GF-D8 (cell line): ENCODE results near the gene AAK1.
"Not testable (repeated sequence)": the region's sequence is repeated elsewhere in the genome, so short reads cannot be mapped to it uniquely, and the experiment has no call there.

Experiments used
- DNase-seq: peaks from one replicate; lab custom pipeline; 2025; lab: John Stamatoyannopoulos, UW

The AAK1 gene

DNA sequence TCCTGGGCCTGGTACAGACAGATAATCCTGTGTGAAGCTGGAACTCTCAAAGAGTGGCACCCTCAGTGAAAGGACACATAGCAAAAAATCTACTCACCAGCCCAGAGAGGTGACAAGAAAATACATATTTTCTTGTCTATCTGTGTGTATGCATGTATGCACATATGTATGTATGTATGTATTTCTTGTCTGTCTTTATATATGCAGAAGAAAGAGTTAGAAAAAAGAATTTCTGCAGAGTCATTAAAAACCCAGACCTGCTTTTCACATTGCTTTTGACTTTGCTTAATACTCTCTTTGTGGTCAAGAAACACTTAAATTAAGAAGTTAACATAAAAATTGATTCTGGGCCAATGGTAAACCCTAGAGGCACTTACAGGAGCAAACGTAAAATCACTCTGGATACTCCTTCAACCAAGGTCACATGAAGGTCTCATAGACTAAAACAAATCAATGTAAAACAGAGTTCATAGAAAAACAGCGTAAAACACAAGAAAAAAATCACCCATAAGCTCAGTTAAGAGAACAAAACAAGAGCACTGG lies 16.5 kb upstream of the AAK1 start:
- DNase-seq = peak; percentile 22

DNA sequence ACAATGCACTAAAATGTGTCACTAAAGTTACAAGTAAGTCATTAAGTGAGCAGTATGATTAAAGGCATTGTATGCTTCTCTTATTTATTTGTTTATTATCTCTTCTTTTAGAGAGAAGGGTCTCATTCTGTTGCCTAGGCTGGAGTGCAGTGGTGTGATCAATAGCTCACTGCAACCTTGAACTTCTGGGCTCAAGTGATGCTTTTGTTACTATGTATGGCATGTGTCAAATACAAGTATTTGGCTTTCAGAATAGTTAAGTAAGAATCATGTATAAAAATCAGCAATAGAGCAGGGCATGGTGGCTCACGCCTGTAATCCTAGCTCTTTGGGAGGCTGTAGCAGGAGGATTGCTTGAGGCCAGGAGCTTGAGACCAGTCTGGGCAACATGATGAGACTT lies 15.8 kb upstream of the AAK1 start:
- no peak for DNase-seq

DNA sequence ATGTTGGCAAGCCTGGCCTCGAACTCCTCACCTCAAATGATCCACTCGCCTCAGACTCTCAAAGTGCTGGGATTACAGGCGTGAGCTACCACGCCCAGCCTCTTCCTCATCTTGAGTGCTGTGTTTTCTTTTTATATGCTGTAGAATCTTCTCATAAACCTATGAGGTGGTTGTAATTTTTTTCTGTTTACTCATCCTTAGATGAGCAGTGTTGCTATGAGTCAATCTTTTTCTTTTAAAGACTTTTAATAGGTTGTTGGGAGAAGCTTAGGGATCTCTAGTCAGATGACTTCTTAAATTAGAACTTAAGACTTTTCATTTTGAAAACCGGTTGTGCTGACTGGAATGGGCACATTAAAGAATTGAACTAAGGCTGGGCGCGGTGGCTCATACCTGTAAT lies 8.7 kb upstream of the AAK1 start:
- DNase-seq = no peak

DNA sequence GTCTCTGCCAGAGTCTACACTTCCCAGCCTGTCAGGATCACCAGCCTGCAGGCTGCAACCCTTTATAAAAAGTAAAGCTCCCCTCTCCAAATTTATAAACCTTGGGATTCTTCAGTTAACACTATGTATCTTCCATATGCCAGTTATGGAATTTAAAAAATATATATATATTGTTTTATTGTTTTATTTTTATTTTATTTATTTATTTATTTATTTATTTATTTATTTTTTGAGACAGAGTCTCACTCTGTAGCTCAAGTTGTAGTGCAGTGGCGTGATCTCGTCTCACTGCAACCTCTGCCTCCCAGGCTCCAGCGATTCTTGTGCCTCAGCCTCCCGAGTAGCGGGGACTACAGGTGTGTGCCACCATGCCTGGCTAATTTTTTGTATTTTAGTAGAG lies 3.7 kb upstream of the AAK1 start:
- not testable (repeated sequence) for DNase-seq

DNA sequence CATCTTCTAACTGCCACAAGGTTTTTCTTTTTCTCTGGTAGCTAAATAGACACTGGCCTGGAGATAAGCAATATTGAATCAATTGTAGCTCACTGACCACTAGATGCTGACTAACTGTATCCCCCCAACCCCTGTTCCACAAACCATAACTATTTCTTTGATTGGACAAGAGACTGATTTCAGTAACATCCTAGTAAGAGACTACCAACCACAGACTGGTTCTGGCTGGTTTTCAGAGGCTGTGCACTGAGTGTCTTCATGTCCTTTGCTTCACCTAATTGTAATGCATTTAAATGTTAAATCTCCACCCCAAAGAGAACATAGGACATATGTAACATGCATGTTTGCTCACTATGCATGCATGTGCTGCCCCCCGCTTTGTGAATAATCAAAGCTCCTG lies 3.2 kb upstream of the AAK1 start:
- no peak for DNase-seq

DNA sequence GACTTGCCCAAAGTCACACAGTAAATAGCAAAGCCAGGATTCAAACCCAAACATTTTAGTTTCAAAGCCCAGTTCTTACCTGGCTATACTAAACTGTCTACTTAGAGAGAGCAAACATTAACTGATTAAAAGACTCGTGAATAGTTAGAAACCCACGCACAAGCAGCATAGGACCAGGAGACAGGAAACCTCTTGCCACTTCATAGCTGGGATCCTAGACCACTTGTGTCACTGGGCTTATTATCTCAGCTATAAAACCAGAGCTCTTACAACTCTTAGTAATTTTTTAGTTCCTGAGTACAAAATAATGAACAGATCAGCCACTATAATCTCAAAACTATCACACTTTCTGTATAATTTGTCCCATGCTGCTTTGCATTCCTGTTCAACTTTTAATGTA lies 2.4 kb upstream of the AAK1 start:
- DNase-seq = no peak

DNA sequence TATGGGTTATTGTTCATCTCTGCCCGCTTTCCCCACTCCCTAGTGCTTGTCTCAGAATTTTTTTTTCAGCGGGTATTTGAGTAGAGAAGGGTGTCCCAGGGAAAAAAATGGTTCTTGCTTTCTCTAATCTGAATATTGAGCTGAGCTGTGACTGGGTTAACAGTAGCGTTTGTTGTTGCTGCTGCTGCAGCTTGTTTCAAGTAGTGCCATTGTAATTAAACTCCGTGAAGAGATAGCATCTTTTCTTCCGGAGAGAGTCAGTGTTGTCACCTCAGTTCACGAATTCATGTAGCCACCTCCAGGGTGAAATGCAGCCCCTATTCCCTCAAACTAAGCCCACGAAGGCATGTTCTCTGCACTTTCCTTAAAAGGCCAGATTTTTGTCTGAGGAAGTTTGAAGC lies 1.5 kb upstream of the AAK1 start:
- DNase-seq = peak; percentile 67

DNA sequence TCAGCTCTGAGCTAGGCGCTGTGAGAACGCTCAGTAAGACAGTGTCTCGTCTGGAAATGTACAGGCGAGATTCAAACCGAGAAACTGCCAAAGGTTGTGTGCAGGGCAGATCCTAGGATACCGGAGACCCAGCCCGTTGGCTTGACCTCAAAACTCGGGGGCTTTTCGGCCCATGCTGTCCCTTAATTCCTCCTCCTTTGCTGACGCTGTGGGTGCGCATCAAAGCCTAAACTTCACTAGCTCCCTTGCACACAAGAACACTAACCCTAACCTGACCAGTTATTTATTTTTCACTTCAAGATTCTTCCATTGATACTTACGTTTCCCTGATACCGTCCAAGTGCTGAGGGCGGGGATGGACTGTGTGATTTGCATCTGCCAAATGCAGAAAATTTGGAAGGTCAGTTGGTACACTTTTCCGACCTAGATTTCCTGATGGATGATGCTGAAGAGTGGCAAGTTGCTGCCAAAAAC lies 1.0 kb upstream of the AAK1 start:
- no peak for DNase-seq

DNA sequence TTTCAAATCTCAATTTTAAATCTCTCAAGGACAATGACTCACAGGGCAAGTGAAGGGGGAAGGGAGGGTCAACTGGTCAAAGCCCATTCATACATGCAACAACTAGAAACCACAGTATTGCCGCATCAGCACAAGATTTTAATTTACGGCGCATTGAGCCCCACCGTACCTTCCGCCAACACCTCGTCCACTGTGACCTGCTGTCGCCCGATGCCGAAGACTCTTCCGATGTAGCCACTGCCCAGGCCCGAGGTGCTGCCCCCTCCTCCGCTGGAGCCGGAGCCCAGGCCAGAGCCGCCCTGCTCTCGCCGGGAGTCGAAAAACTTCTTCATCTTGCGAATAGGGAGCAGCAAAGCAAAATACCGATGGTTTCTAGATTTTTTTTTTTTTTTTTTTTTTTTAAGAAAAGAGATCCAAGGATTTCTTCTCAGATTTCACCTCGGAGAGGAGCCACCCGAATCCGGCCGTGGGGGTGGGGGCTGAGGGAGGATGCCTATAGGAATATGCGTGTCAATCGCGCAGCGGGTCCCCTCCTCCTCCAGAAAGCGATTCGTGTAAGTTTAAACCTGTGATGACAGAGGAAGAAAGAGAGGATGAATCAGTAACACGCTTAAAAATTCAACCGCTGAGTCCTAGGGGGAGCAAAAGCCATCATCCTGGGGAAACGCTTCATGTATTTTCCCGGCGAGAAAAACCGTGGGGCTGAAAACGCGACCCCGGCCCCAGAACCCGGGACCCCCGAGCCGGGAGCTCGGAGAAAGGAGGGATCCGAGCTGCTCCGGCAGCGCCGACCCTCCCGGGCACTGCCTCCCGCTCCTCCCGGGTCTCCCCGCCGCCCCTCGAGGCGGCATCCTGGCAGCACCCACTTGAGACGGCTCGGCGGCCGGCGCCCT lies 584 bp downstream of the AAK1 start:
- DNase-seq = peak; percentile 20

DNA sequence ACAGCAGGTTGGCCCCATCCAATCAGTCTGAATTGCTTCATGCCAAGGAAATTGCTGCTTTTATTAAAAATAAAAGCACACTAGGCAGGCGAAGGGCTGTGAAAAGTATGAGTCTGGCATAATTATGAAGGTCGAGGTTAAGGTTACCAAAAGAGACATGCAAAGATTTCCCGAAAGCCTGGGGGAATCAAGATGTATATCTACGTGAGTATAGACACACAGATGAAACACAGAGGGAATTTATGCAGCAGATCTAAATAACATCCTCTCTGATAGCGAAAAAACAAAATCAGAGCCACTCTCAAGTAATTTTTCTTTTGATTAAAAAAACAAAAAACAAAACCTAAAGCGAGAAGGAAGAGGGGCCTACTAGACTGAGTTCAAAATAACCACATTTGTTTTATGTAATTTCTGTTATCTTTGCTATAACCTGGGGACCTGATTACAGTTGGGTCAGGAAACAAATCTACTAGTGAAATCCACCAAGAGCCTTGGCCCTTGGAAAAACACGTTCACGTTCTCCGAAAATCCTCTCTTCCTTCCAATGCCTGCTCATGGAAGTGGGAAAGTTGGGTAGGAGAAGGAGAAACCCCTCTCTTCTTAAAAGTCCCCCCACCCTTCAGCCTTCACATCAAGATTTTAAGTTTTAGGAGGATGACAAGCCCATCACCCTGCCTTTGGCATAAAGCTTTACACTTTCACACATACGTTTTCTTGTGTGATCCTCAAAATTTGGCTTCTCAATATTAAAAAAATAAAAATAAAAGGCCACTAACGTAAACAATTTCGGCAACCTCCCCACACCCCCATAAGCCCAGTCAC lies 1.4 kb downstream of the AAK1 start:
- DNase-seq = no peak

DNA sequence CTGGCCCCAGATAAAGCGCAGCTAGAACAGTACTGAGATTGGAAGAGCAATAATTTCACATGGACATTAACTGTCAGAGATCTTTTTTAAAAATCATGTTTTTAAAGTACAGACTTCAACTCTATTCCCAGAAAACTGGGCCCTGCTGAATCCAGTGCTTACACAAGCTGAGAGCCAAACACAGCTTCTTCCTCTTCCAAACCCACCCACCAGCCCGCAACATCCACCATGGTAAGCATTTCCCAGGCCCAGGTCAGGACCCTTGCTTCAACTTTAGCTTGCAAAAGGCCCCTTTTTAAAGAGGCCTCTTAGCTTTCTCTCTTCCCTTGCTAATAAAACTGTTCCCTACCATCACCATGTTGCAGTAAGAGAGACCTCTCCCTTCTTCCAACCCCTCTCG lies 2.1 kb downstream of the AAK1 start:
- no peak for DNase-seq

DNA sequence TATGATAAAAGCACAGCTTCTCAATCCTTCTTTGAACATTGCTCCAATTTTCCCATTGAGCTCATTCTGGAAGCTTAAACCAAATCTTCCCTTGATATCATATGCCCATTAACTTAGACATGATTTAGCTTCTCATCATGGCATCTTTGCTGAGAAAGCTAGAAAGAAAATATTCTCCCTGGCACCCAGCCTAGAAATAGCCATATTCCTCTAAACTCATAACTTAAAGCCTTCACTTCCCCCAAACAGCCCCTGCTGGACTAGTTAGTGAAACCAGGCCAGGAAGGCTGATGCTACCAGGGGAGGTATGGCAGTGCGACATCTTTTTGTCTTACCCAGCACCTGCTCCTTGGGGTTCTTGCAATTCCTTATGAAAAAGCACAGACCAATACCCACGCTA lies 4.3 kb downstream of the AAK1 start:
- no peak for DNase-seq

DNA sequence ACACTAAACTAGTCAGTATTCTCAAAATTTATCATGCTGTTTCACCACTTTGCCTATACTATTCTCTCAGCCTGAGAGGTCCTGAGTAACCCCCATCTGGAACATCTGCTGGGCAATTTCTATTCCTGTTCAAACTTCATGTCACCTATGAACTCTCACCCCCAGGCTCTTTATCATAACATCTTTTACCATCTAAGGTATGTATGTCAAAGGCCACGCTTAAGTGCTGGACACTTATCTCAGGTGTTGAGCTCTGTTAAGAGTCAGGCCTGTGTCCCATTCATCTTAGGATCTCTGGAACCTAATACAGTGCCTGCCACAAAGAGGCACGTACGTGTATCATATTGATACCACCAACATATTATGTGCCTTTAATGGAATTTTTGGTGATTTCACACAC lies 4.9 kb downstream of the AAK1 start:
- no peak for DNase-seq

DNA sequence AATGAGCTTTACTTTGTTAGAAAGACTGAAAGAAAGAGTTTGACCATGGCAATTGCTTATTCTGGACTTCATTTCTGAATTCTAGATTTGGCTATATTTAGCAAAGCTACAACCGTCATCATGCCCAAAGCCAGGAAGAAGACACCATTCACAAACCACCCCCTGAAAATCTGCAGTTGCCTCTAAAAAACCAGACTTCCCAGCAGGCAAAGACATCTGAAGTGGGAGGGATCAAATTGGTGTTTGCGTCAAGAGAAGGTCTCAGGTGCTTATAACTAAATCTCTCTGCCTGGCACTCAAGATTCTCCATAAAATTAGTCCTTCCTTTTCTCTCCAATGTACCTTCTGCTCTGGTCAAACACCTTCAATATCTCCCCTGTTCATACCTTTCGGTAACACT lies 5.6 kb downstream of the AAK1 start:
- no peak for DNase-seq

DNA sequence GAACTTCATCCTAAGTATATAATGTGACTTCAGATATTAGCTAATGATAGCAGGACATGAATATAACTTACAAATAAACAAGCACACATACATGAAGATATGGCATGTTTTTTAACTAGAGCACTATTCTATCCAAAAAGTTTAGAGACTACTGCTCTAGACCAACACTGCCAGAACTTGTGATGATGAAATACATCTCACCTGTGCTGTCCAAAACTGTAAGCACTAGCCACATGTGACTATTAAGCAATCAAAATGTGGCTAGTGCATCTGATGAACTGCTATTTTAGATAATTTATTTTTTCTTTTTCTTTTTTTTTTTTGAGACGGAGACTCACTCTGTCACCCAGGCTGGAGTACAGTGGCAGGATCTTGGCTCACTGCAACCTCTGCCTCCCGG lies 7.1 kb downstream of the AAK1 start:
- DNase-seq = no peak

DNA sequence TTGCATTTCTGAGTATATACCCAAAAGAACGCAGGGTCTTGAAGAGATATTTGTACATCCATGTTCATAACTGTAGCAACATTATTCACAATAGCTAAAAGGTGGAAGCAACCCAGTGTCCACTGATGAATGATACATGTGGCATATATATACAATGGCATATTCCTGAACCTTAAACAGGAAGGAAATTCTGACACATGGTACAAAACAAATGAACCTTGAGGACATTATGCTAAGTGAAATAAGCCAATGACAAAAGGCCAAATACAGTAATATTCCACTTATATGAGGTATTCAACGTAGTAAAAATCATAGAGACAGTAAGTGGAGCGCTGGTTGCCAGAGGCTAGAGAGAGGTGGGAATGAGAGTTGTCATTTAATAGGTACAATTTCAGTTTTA lies 8.1 kb downstream of the AAK1 start:
- DNase-seq = no peak

DNA sequence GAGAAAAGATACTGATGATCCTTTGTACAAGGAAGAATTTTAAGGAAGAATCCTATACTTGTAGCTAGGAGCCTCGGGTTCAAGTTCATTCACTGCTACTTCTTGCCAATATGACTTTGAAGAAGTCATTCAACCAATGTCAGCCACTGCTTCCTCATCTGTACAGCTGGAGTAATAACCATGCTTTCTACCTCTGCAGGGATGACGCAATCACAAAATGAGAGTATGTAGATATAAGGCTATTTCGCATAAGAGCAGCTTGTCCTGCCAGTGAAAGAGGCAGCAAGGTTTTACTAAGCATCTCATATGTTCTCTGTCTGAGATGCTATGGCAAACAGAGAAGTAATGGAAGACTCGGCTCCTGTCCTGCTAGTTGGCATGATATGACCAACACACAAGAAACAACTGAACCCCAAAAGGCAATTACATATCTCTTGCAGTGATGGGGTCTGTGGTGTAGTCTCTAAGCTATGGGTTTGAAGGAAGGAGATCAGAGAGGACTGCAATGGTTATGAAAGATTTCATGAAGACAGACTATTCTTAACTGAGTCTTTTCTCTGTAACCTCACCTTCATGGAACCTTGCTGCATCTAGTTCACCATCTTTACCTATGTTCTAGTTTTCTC lies 9.2 kb downstream of the AAK1 start:
- DNase-seq = peak; percentile 77

DNA sequence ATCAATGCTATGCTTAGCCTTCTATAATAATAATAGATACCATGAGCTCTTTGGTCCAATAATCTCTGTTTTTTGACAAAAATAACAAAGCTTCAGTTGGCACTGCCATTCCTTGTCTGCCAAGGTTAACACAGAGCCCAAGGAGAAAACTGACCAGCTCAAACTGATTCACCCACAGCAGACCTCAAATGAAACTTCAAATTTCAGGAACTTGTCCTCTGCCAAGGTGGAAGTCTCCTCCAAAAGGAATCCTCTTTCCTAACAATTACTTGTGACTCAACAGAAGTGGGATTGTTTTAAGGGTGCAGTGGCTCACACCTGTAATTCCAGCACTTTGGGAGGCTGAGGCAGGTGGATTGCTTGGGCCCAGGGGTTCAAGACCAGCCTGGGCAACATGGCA lies 12.1 kb downstream of the AAK1 start:
- DNase-seq = no peak

DNA sequence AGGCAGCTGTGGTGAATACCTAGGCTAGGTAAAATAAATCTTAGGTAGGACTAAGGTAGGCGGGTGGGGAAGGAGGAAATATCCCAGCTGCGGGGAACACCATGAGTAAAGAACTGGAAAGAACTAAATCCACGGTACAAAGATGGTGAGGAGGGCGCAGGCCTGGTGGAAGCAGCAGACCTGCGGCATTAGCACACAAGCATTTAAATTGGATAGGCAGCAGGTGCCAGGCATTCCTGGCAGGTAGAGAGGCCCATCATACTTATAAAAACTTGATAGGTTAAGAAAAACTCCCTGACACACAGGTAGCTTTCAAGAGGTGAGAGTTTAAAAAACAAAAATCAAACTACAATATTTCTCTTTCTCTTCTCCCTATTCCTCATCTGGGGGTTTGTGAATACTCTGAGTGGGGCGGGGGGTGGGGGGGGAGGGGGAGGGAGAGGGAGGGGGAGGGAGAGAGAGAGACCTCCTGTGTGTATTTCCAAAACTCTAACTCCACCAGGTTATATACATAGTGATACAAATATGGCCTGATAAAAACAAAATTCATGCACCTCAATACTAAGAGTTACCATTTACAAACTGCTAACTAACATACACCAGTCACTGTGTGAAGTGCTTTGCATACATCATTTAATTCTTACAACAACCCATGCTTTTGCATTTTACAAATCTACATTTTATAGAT lies 13.5 kb downstream of the AAK1 start:
- DNase-seq = no peak

DNA sequence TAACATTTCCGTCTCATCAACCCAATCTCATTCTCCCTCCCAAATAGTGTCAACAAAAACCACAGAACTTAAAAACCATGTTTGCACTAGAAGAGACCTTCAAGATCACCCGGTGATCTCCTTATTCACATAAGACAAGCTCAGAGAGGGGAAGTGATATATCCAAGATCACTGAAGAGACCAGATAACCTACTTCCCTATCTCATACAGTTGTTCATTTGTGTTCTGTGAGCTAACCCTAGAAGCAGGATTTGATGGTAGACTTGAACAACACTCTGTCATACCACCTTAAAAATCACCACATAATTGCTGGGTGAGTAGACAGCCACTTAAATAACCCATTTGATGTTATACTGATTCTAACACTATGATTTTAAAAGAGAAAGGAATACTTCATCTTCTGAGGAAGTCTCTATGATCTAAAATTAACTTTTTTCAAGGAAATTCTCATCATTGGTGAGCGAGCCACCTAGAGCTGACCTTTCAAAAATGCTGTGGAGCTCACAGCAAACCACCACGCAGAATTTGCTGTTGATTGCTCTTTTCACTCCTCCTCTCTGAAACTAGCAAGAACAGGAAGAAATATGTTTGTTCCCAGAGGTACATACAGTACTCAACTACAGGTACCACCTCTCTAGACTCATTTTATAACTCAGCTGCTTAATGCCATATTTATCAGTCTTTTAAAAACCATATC lies 15.1 kb downstream of the AAK1 start:
- DNase-seq = peak; percentile 48

DNA sequence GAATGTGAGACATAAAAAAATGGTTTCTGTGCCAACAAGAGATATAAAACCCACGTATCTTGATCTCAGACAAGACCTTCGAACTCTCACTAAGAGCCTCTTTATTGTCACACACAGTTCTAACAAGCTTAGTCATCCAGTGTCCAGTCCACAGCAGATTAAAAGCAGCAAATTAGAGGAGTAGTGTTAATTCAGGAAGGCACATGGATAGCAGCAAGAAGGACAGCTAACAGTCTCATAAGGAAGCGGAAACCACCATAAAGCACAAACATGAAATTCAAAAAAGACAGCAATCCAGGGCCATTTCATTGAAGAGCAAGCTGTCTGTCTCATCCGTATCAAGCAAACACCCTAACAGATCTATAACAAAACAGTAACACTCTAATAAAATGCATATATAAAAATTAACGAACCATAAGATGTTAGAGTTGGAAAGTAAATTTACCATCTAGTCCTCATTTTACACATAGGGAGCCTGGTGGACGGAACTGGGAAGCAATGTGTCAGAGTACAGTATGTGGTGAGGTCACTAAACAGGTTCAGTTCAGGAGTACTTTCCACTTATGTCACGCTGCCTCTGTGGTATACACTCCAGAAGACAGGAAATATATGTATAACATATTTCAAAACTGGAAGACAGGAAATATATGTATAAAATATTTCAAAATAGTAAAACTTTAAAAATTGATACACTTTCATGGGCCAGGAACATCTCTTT lies 18.3 kb downstream of the AAK1 start:
- peak; percentile 46 for DNase-seq
